ENCODE measurements around the gene PIP4K2A. TPM values are rescaled to one million over a fixed set of nuclear protein-coding genes. Genes with fewer than 3 reads are reported as not detected.

PIP4K2A gene
- total RNA-seq, 2 experiments from 2014 or later: 108 to 115 TPM

- CTCF ChIA-PET: interaction anchor here (0.8 to 2.1 kb wide), 4 partner anchors 14 to 595 kb away, joined by 3 to 9 read pairs (median 4); no protein-coding TSS in a partner anchor
- DNase-seq (no peak), ATAC-seq (no peak)
- no peak for TF ChIP-seq CTCF (IDR thresholded peaks at IDR 0.05)
- Mint-ChIP-seq H3K27me3 (no peaks in the 10 kb centered on the region), H3K36me3 (ENCODE audit: low read depth) (peaks cover 48% of the 10 kb centered on the region), H3K4me3 (no peak overlapping the region), H3K4me1 (ENCODE audit: low read depth) (peaks cover 43% of the 10 kb centered on the region), H3K27ac (peak overlapping the region; percentile 57), H3K9me3 (no peaks in the 10 kb centered on the region)
- POLR2A ChIA-PET: interaction anchor here (0.6 to 1.4 kb wide), 2 partner anchors 41 to 83 kb away, joined by 3 read pairs; no protein-coding TSS in a partner anchor
- intact Hi-C loops (cut with micrococcal nuclease): no loop called here
Observed at GRCh38 chr10:22588462-22588861, 125.9 kb downstream of the PIP4K2A start.

GRCh38 chr10:22583683-22584082 lies 130.7 kb downstream of the PIP4K2A start:
- intact Hi-C loops (cut with micrococcal nuclease): no loop called here
- CTCF ChIA-PET: interaction anchor here (0.9 to 4.8 kb wide), 5 partner anchors 10 to 406 kb away, joined by 3 to 55 read pairs (median 4); no protein-coding TSS in a partner anchor
- DNase-seq: no peak
- no peaks in the 10 kb centered on the region for H3K27me3 Mint-ChIP-seq
- peaks cover 54% of the 10 kb centered on the region for H3K36me3 Mint-ChIP-seq (ENCODE audit: low read depth)
- no peak for ATAC-seq
- POLR2A ChIA-PET: interaction anchor here (0.6 to 1.1 kb wide), 3 partner anchors 35 to 384 kb away, joined by 3 to 4 read pairs (median 3); no protein-coding TSS in a partner anchor
- no peak overlapping the region for H3K4me3 Mint-ChIP-seq
- TF ChIP-seq CTCF (IDR thresholded peaks at IDR 0.05): no peak
- peak overlapping the region; percentile 34 for H3K27ac Mint-ChIP-seq
- peaks cover 36% of the 10 kb centered on the region for H3K4me1 Mint-ChIP-seq (ENCODE audit: low read depth)
- H3K9me3 Mint-ChIP-seq: no peaks in the 10 kb centered on the region

- Mint-ChIP-seq H3K9me3 (no peaks in the 10 kb centered on the region), H3K4me3 (no peak overlapping the region), H3K27me3 (no peaks in the 10 kb centered on the region), H3K4me1 (ENCODE audit: low read depth) (peaks cover 32% of the 10 kb centered on the region), H3K27ac (peak overlapping the region; percentile 44), H3K36me3 (ENCODE audit: low read depth) (peaks cover 55% of the 10 kb centered on the region)
- no peak for TF ChIP-seq CTCF (IDR thresholded peaks at IDR 0.05)
- DNase-seq (no peak), ATAC-seq (no peak)
- ChIA-PET CTCF (interaction anchor here (0.7 to 1.4 kb wide), 5 partner anchors 9 to 192 kb away, joined by 3 read pairs; no protein-coding TSS in a partner anchor), POLR2A (no interaction called here)
- intact Hi-C loops (cut with micrococcal nuclease): no loop called here
Observed at GRCh38 chr10:22581461-22581860, 132.9 kb downstream of the PIP4K2A start.

GRCh38 chr10:22580711-22581110 lies 133.7 kb downstream of the PIP4K2A start:
- ATAC-seq: no peak
- intact Hi-C loops (cut with micrococcal nuclease): no loop called here
- no peak for TF ChIP-seq CTCF (IDR thresholded peaks at IDR 0.05)
- ChIA-PET POLR2A (no interaction called here), CTCF (interaction anchor here (0.7 to 1.4 kb wide), 2 partner anchors 10 to 16 kb away, joined by 3 read pairs; no protein-coding TSS in a partner anchor)
- Mint-ChIP-seq H3K9me3 (no peaks in the 10 kb centered on the region), H3K4me3 (no peak overlapping the region), H3K27me3 (no peaks in the 10 kb centered on the region), H3K27ac (peak overlapping the region; percentile 57), H3K4me1 (ENCODE audit: low read depth) (peaks cover 29% of the 10 kb centered on the region), H3K36me3 (ENCODE audit: low read depth) (peaks cover 53% of the 10 kb centered on the region)
- DNase-seq: no peak

GRCh38 chr10:22579826-22580225 lies 134.6 kb downstream of the PIP4K2A start:
- ATAC-seq (peak; percentile 20), DNase-seq (no peak)
- H3K9me3 Mint-ChIP-seq: no peaks in the 10 kb centered on the region
- intact Hi-C loops (cut with micrococcal nuclease): no loop called here
- POLR2A ChIA-PET: no interaction called here
- no peak for TF ChIP-seq CTCF (IDR thresholded peaks at IDR 0.05)
- no peak overlapping the region for H3K4me3 Mint-ChIP-seq
- H3K27ac Mint-ChIP-seq: peak overlapping the region; percentile 31
- peaks cover 60% of the 10 kb centered on the region for H3K36me3 Mint-ChIP-seq (ENCODE audit: low read depth)
- no peaks in the 10 kb centered on the region for H3K27me3 Mint-ChIP-seq
- peaks cover 33% of the 10 kb centered on the region for H3K4me1 Mint-ChIP-seq (ENCODE audit: low read depth)
- CTCF ChIA-PET: no interaction called here

Data from activated CD8-positive, alpha-beta T cell treated with anti-CD3 and anti-CD28 coated beads for 36 hours (primary cell).